Measurements from ENCODE around the gene KRT33B. TPM values are rescaled to one million over a fixed set of nuclear protein-coding genes. Genes with fewer than 3 reads are reported as not detected.

The KRT33B gene
- total and polyA plus RNA-seq, 12 donors = not detected

- Histone ChIP-seq H3K27ac (peak overlapping the region in 1 of 5 donors; percentile 8), H3K9me3 (replicated peaks in 1 of 3) (no peaks in the 10 kb centered on the region), H3K36me3 (replicated peaks in 1 of 2) (no peaks in the 10 kb centered on the region), H3K4me3 (no peak overlapping the region), H3K27me3 (no peaks in the 10 kb centered on the region), H3K4me1 (replicated peaks in 1 of 2) (no peaks in the 10 kb centered on the region)
- no peak for TF ChIP-seq CTCF (IDR thresholded peaks at IDR 0.05)
- TF ChIP-seq POLR2A (IDR thresholded peaks at IDR 0.05) = no peak
- intact Hi-C loops (cut with DNase I) = no loop called here
- no peak for DNase-seq
- 66 to 75% (median 72%) methylated on average over 5 of the region's 5 CpGs for WGBS, 4 donors
These were observed 23.7 kb upstream of the KRT33B start for GRCh38 chr17:41393294-41393693.

- intact Hi-C loops (cut with DNase I) = no loop called here
- Histone ChIP-seq H3K27ac (no peak overlapping the region), H3K4me1 (replicated peaks in 1 of 2) (no peaks in the 10 kb centered on the region), H3K27me3 (no peaks in the 10 kb centered on the region), H3K36me3 (replicated peaks in 1 of 2) (no peaks in the 10 kb centered on the region), H3K9me3 (replicated peaks in 1 of 3) (no peaks in the 10 kb centered on the region), H3K4me3 (no peak overlapping the region)
- WGBS, 4 donors = 72 to 87% (median 80%) methylated on average over 1 of the region's 1 CpG
- TF ChIP-seq CTCF (IDR thresholded peaks at IDR 0.05) (no peak), POLR2A (IDR thresholded peaks at IDR 0.05) (no peak)
- DNase-seq = peak in 4 of 7 donors; percentile 11 to 28 (median 23)
These were observed 22.7 kb upstream of the KRT33B start for GRCh38 chr17:41392278-41392677.

GRCh38 chr17:41391535-41391934 lies 21.9 kb upstream of the KRT33B start:
- intact Hi-C loops (cut with DNase I) = no loop called here
- TF ChIP-seq POLR2A (IDR thresholded peaks at IDR 0.05) (no peak), CTCF (IDR thresholded peaks at IDR 0.05) (no peak)
- DNase-seq = no peak
- Histone ChIP-seq H3K9me3 (replicated peaks in 1 of 3) (no peaks in the 10 kb centered on the region), H3K4me3 (no peak overlapping the region), H3K36me3 (replicated peaks in 1 of 2) (no peaks in the 10 kb centered on the region), H3K27ac (no peak overlapping the region), H3K27me3 (no peaks in the 10 kb centered on the region), H3K4me1 (replicated peaks in 1 of 2) (no peaks in the 10 kb centered on the region)
- 34 to 53% (median 47%) methylated on average over 2 of the region's 2 CpGs for WGBS, 4 donors

- DNase-seq = peak in 1 of 7 donors; percentile 21
- TF ChIP-seq POLR2A (IDR thresholded peaks at IDR 0.05) (no peak), CTCF (IDR thresholded peaks at IDR 0.05) (no peak)
- intact Hi-C loops (cut with DNase I) = no loop called here
- H3K27me3 ChIP-seq = no peaks in the 10 kb centered on the region
- H3K27ac ChIP-seq = no peak overlapping the region
- 64 to 70% (median 67%) methylated on average over 7 of the region's 7 CpGs for WGBS, 4 donors
- H3K9me3 ChIP-seq (replicated peaks in 1 of 3) = no peaks in the 10 kb centered on the region
- H3K36me3 ChIP-seq (replicated peaks in 1 of 2) = no peaks in the 10 kb centered on the region
- no peak overlapping the region for H3K4me3 ChIP-seq
- no peaks in the 10 kb centered on the region for H3K4me1 ChIP-seq (replicated peaks in 1 of 2)
These were observed 20.9 kb upstream of the KRT33B start for GRCh38 chr17:41390411-41390938.

Measured in adrenal gland (tissue), 12 donors.